GM19468 (cell line): Measurements from ENCODE around the gene MDFIC2.

Experiments
- ATAC-seq: cut with Tn5 transposase; IDR thresholded peaks from one replicate; pipeline ENCODE4 v1.9.1; 2021; ENCODE audit warnings: mild to moderate bottlenecking, moderate library complexity, moderate number of reproducible peaks; ENCODE audit not compliant: unreplicated experiment; ENCODE audit errors: extremely low read depth

Gene MDFIC2

GRCh38 chr3:70185661-70186060 lies 126.8 kb downstream of the MDFIC2 start:
- no peak for ATAC-seq

GRCh38 chr3:70183781-70184504 lies 128.5 kb downstream of the MDFIC2 start:
- no peak for ATAC-seq

- ATAC-seq = no peak
Observed at GRCh38 chr3:70182166-70182565, 130.3 kb downstream of the MDFIC2 start.

GRCh38 chr3:70180664-70181063 lies 131.8 kb downstream of the MDFIC2 start:
- ATAC-seq = no peak

GRCh38 chr3:70179111-70179510 lies 133.3 kb downstream of the MDFIC2 start:
- ATAC-seq = no peak

GRCh38 chr3:70177881-70178645 lies 134.4 kb downstream of the MDFIC2 start:
- ATAC-seq = no peak

GRCh38 chr3:70176224-70176623 lies 136.2 kb downstream of the MDFIC2 start:
- ATAC-seq = no peak

- ATAC-seq = no peak
Observed at GRCh38 chr3:70156808-70157207, 155.6 kb downstream of the MDFIC2 start.

- ATAC-seq = no peak
Observed at GRCh38 chr3:70150599-70150998, 161.8 kb downstream of the MDFIC2 start.

GRCh38 chr3:70149714-70150400 lies 162.6 kb downstream of the MDFIC2 start:
- no peak for ATAC-seq
